ENCODE measurements around the gene GMNN.

GMNN gene

GRCh38 chr6:24823185-24823584, 48.4 kb downstream of the GMNN start:
- TF ChIP-seq MYC (IDR thresholded peaks at IDR 0.05; ENCODE audit: low read depth, low read length) = no peak
- no peak for TF ChIP-seq MAX (IDR thresholded peaks at IDR 0.05; ENCODE audit: low read depth, low read length)
- no peak for TF ChIP-seq CTCF (IDR thresholded peaks at IDR 0.05; ENCODE audit: low read depth, low read length)
- TF ChIP-seq POLR2A (IDR thresholded peaks at IDR 0.05; ENCODE audit: extremely low read depth, insufficient read length) = no peak
- DNase-seq (ENCODE audit: low read depth) = no peak
- H3K4me3 ChIP-seq (ENCODE audit: low read depth, low read length) = no peak overlapping the region

GRCh38 chr6:24824142-24824938, 49.6 kb downstream of the GMNN start:
- no peak for TF ChIP-seq POLR2A (IDR thresholded peaks at IDR 0.05; ENCODE audit: extremely low read depth, insufficient read length)
- no peak for TF ChIP-seq MAX (IDR thresholded peaks at IDR 0.05; ENCODE audit: low read depth, low read length)
- TF ChIP-seq CTCF (IDR thresholded peaks at IDR 0.05; ENCODE audit: low read depth, low read length) = no peak
- TF ChIP-seq MYC (IDR thresholded peaks at IDR 0.05; ENCODE audit: low read depth, low read length) = no peak
- no peak for DNase-seq (ENCODE audit: low read depth)
- H3K4me3 ChIP-seq (ENCODE audit: low read depth, low read length) = no peak overlapping the region

GRCh38 chr6:24825130-24825630, 50.4 kb downstream of the GMNN start:
- H3K4me3 ChIP-seq (ENCODE audit: low read depth, low read length) = no peak overlapping the region
- TF ChIP-seq MYC (IDR thresholded peaks at IDR 0.05; ENCODE audit: low read depth, low read length) = no peak
- TF ChIP-seq CTCF (IDR thresholded peaks at IDR 0.05; ENCODE audit: low read depth, low read length) = no peak
- no peak for TF ChIP-seq MAX (IDR thresholded peaks at IDR 0.05; ENCODE audit: low read depth, low read length)
- no peak for TF ChIP-seq POLR2A (IDR thresholded peaks at IDR 0.05; ENCODE audit: extremely low read depth, insufficient read length)
- DNase-seq (ENCODE audit: low read depth) = no peak

GRCh38 chr6:24827162-24827561, 52.4 kb downstream of the GMNN start:
- TF ChIP-seq POLR2A (IDR thresholded peaks at IDR 0.05; ENCODE audit: extremely low read depth, insufficient read length) (no peak), MYC (IDR thresholded peaks at IDR 0.05; ENCODE audit: low read depth, low read length) (no peak), CTCF (IDR thresholded peaks at IDR 0.05; ENCODE audit: low read depth, low read length) (no peak), MAX (IDR thresholded peaks at IDR 0.05; ENCODE audit: low read depth, low read length) (no peak)
- H3K4me3 ChIP-seq (ENCODE audit: low read depth, low read length) = no peak overlapping the region
- DNase-seq (ENCODE audit: low read depth) = no peak

GRCh38 chr6:24827970-24828369, 53.2 kb downstream of the GMNN start:
- TF ChIP-seq CTCF (IDR thresholded peaks at IDR 0.05; ENCODE audit: low read depth, low read length) (no peak), MYC (IDR thresholded peaks at IDR 0.05; ENCODE audit: low read depth, low read length) (no peak), POLR2A (IDR thresholded peaks at IDR 0.05; ENCODE audit: extremely low read depth, insufficient read length) (no peak), MAX (IDR thresholded peaks at IDR 0.05; ENCODE audit: low read depth, low read length) (no peak)
- no peak overlapping the region for H3K4me3 ChIP-seq (ENCODE audit: low read depth, low read length)
- DNase-seq (ENCODE audit: low read depth) = no peak
